PFSK-1 (cell line): Measurements from ENCODE around the gene ATRIP.

Source experiments
- POLR2AphosphoS5 ChIP-seq: IDR thresholded peaks from 2 replicates; pipeline ENCODE4 v1.6.1; 2012; ENCODE audit warnings: low read depth, mild to moderate bottlenecking, control low read depth, low read length, moderate library complexity
- SIN3A ChIP-seq: IDR thresholded peaks from 2 replicates; pipeline ENCODE4 v1.6.1; 2012; ENCODE audit warnings: mild to moderate bottlenecking, low read length, moderate library complexity, borderline replicate concordance; ENCODE audit not compliant: insufficient read depth
- TAF1 ChIP-seq: IDR thresholded peaks from 2 replicates; pipeline ENCODE4 v1.6.1; 2012; ENCODE audit warnings: low read length, control low read depth, borderline replicate concordance; ENCODE audit not compliant: insufficient read depth

DNA sequence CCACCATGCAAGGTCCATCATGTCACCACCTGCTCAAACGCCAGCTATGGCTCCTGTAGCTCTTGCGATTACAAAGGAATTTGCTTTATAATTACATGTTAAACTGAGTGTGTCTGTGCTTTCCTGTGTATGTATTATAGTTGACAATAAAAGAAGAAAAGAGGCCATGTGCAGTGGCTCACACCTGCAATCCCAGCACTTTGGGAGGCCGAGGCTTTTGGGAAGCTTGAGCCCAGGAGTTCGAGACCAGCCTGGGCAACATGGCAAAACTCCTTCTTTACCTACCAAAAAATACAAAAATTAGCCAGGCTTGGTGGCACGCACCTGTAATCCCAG is 27.0 kb downstream of the ATRIP start:
- no peak for TF ChIP-seq POLR2AphosphoS5
- TF ChIP-seq SIN3A = no peak
- no peak for TF ChIP-seq TAF1
